Transverse colon (tissue), 4 donors: ENCODE data around the gene RMND1. TPM values are rescaled to one million over a fixed set of nuclear protein-coding genes. Genes with fewer than 3 reads are reported as not detected.

Source experiments
- DNase-seq: peaks from one replicate; pipeline ENCODE4 v3.0.0-alpha.2; 2019
- H3K27ac ChIP-seq, 4 donors: fragments of 200-600 bp; sonication (generic); 2 replicates each; pipeline ENCODE4 v1.5.1; 2016 to 2018; ENCODE audit warnings: inconsistent platforms in 4 of 4
- H3K27me3 ChIP-seq: fragments of 200-600 bp; sonication (generic); 2 replicates; pipeline ENCODE4 v1.5.1; 2017; ENCODE audit warnings: inconsistent platforms
- H3K36me3 ChIP-seq, 4 donors: fragments of 200-600 bp; sonication (generic); 2 replicates each; pipeline ENCODE4 v1.5.1; 2017 to 2019; ENCODE audit warnings: inconsistent platforms in 4 of 4
- H3K4me1 ChIP-seq, 4 donors: fragments of 200-600 bp; sonication (generic); 2 replicates each; pipeline ENCODE4 v1.5.1; 2017 to 2020; ENCODE audit warnings: inconsistent platforms in 4 of 4
- H3K4me3 ChIP-seq, 4 donors: fragments of 200-600 bp; sonication (generic); 1 replicate in 1 of 4; 2 replicates in 3 of 4; pipeline versions ENCODE4 v1.5.1 to v1.6.1; 2017 to 2019; ENCODE audit warnings: inconsistent platforms in 4 of 4
- H3K9me3 ChIP-seq, 2 donors: fragments of 200-600 bp; sonication (generic); 2 replicates each; pipeline ENCODE4 v1.5.1; 2017 to 2019; ENCODE audit warnings: inconsistent platforms in 2 of 2
- CTCF ChIP-seq, 5 experiments: fragments of 200-600 bp in 3 of 5; fragments of 450-650 bp in 2 of 5; sonication (generic) in 3 of 5; IDR thresholded peaks; 1 replicate in 2 of 5; 2 replicates in 3 of 5; pipeline ENCODE4 v1.5.1; 2016 to 2017; ENCODE audit warnings: antibody characterized with exemption in 5 of 5, inconsistent platforms in 3 of 5, mild to moderate bottlenecking in 2 of 5, moderate library complexity in 1 of 5
- EP300 ChIP-seq: sonication (generic); formaldehyde crosslinking; IDR thresholded peaks from one replicate; pipeline ENCODE4 v1.6.1; 2017; ENCODE audit warnings: antibody characterized with exemption, low read depth
- POLR2A ChIP-seq: fragments of 450-650 bp; IDR thresholded peaks from one replicate; pipeline ENCODE4 v1.6.1; 2016; ENCODE audit warnings: antibody characterized with exemption, mild to moderate bottlenecking, moderate library complexity
- POLR2AphosphoS5 ChIP-seq, 3 donors: sonication (generic); formaldehyde crosslinking; IDR thresholded peaks; one replicate each; pipeline ENCODE4 v1.6.1; 2016; ENCODE audit warnings: antibody characterized with exemption in 3 of 3
- WGBS, 2 donors: methylation state at CpG; one replicate each; pipeline ENCODE4 v1.1.5; 2018; ENCODE audit warnings: low coverage in 1 of 2; 5-methylcytosine and 5-hydroxymethylcytosine counted together
- in situ Hi-C, 4 donors: fragments of 200-750 bp; cut with MboI; loops; one replicate each; pipeline versions ENCODE4 v1.15.0 to v1.15.1; 2017; ENCODE audit warnings: low sequenced_read_pairs in 3 of 4, low pct_ligation_motif_present in 1 of 4, low pct_unique_long_range_greater_than_20kb in 1 of 4
- intact Hi-C: fragments of 100-400 bp; cut with DNase I; formaldehyde crosslinking; loops from one replicate; pipeline ENCODE4 v1.15.1; 2023; ENCODE audit warnings: low total_unique reads
- total RNA-seq, 4 donors: library from RNA; depleted of rRNA; stranded (reverse); fragments of >200 nt; gene quantifications; one replicate each; pipeline ENCODE4 v1.1.0, GENCODE V29; 2016

The RMND1 gene
- total RNA-seq, 4 donors from 2014 or later: 5.6 to 29.2 (median 17.5) TPM

GRCh38 chr6:151493161-151493803 is 41.4 kb upstream of the RMND1 start:
- in situ Hi-C loops: no loop called here
- no peaks in the 10 kb centered on the region for H3K9me3 ChIP-seq
- peak overlapping the region; percentile 41 to 58 (median 52) for H3K27ac ChIP-seq
- peaks cover 50% of the 10 kb centered on the region for H3K27me3 ChIP-seq
- 42 to 47% methylated on average over 3 to 16 of the region's 16 CpGs for WGBS, 2 donors
- H3K36me3 ChIP-seq: no peaks in the 10 kb centered on the region
- H3K4me3 ChIP-seq: peak overlapping the region; percentile 15 to 63 (median 48)
- intact Hi-C loops: no loop called here
- H3K4me1 ChIP-seq: peaks cover 0 to 16% (median 5%) of the 10 kb centered on the region in 4 donors
- TF ChIP-seq CTCF (IDR thresholded peaks at IDR 0.05): no peak
- TF ChIP-seq POLR2A: no peak
- no peak for TF ChIP-seq EP300
- TF ChIP-seq POLR2AphosphoS5 (IDR thresholded peaks at IDR 0.05): no peak
- no peak for DNase-seq

GRCh38 chr6:151490996-151491395 is 39.1 kb upstream of the RMND1 start:
- TF ChIP-seq CTCF (IDR thresholded peaks at IDR 0.05): no peak
- TF ChIP-seq POLR2AphosphoS5 (IDR thresholded peaks at IDR 0.05): no peak
- no peak for TF ChIP-seq EP300
- no peak for TF ChIP-seq POLR2A
- WGBS, 2 donors: 74 to 78% methylated on average over 3 to 7 of the region's 7 CpGs
- Histone ChIP-seq H3K9me3 (no peaks in the 10 kb centered on the region), H3K27me3 (peaks cover 46% of the 10 kb centered on the region), H3K27ac (no peak overlapping the region), H3K36me3 (no peaks in the 10 kb centered on the region), H3K4me3 (no peak overlapping the region), H3K4me1 (peaks cover 0 to 16% (median 5%) of the 10 kb centered on the region in 4 donors)
- in situ Hi-C loops (no loop called here), intact Hi-C loops (no loop called here)
- DNase-seq: no peak

- in situ Hi-C loops (no loop called here), intact Hi-C loops (no loop called here)
- DNase-seq: no peak
- H3K4me1 ChIP-seq: no peaks in the 10 kb centered on the region
- no peak for TF ChIP-seq EP300
- TF ChIP-seq CTCF (IDR thresholded peaks at IDR 0.05): no peak
- no peak for TF ChIP-seq POLR2AphosphoS5 (IDR thresholded peaks at IDR 0.05)
- no peak for TF ChIP-seq POLR2A
- H3K36me3 ChIP-seq: no peaks in the 10 kb centered on the region
- H3K27ac ChIP-seq: no peak overlapping the region
- H3K9me3 ChIP-seq: no peaks in the 10 kb centered on the region
- 46% methylated on average over 2 of the region's 2 CpGs; no CpG with 5 or more reads in 1 of the 2 donors for WGBS, 2 donors
- no peak overlapping the region for H3K4me3 ChIP-seq
- H3K27me3 ChIP-seq: peaks cover 18% of the 10 kb centered on the region
Measured at GRCh38 chr6:151488226-151488625, 36.3 kb upstream of the RMND1 start.

- no peaks in the 10 kb centered on the region for H3K36me3 ChIP-seq
- intact Hi-C loops (loop anchor here (5.0 kb wide), 1 partner anchor 1377 kb away; no protein-coding TSS in a partner anchor), in situ Hi-C loops (no loop called here)
- no peak overlapping the region for H3K27ac ChIP-seq
- DNase-seq: no peak
- H3K4me3 ChIP-seq: no peak overlapping the region
- no peaks in the 10 kb centered on the region for H3K9me3 ChIP-seq
- TF ChIP-seq POLR2AphosphoS5 (IDR thresholded peaks at IDR 0.05): no peak
- no peak for TF ChIP-seq EP300
- no peak for TF ChIP-seq POLR2A
- no peak for TF ChIP-seq CTCF (IDR thresholded peaks at IDR 0.05)
- H3K27me3 ChIP-seq: no peaks in the 10 kb centered on the region
- peaks cover 0 to 7% (median 0%) of the 10 kb centered on the region in 4 donors for H3K4me1 ChIP-seq
Measured at GRCh38 chr6:151483994-151484393, 32.1 kb upstream of the RMND1 start.
